HG02588 (cell line): ENCODE measurements around the gene CERS4.
"Not testable (repeated sequence)": the region's sequence is repeated elsewhere in the genome, so short reads cannot be mapped to it uniquely, and the experiment has no call there.

ENCODE experiments used
- ATAC-seq: cut with Tn5 transposase; IDR thresholded peaks from one replicate; pipeline ENCODE4 v1.9.1; 2021; ENCODE audit warnings: mild to moderate bottlenecking, moderate library complexity; ENCODE audit not compliant: unreplicated experiment

CERS4 gene

GRCh38 chr19:8240274-8241229 lies 31.4 kb downstream of the CERS4 start:
- no peak for ATAC-seq

- no peak for ATAC-seq
Observed at GRCh38 chr19:8241646-8242045, 32.5 kb downstream of the CERS4 start.

- no peak for ATAC-seq
Observed at GRCh38 chr19:8242211-8242821, 33.1 kb downstream of the CERS4 start.

GRCh38 chr19:8243146-8243545 lies 34.0 kb downstream of the CERS4 start:
- no peak for ATAC-seq

GRCh38 chr19:8244442-8244841 lies 35.3 kb downstream of the CERS4 start:
- no peak for ATAC-seq

GRCh38 chr19:8245869-8246835 lies 37.0 kb downstream of the CERS4 start:
- no peak for ATAC-seq

- not testable (repeated sequence) for ATAC-seq
Observed at GRCh38 chr19:8247129-8247890, 38.1 kb downstream of the CERS4 start.

GRCh38 chr19:8248348-8249328 lies 39.5 kb downstream of the CERS4 start:
- no peak for ATAC-seq

- no peak for ATAC-seq
Observed at GRCh38 chr19:8250596-8250995, 41.4 kb downstream of the CERS4 start.

- no peak for ATAC-seq
Observed at GRCh38 chr19:8251025-8251472, 41.9 kb downstream of the CERS4 start.

- peak; percentile 54 for ATAC-seq
Observed at GRCh38 chr19:8252922-8253589, 43.9 kb downstream of the CERS4 start.

- no peak for ATAC-seq
Observed at GRCh38 chr19:8253678-8254077, 44.5 kb downstream of the CERS4 start.

- no peak for ATAC-seq
Observed at GRCh38 chr19:8254286-8255001, 45.3 kb downstream of the CERS4 start.

- no peak for ATAC-seq
Observed at GRCh38 chr19:8255426-8256125, 46.4 kb downstream of the CERS4 start.

GRCh38 chr19:8256276-8257051 lies 47.3 kb downstream of the CERS4 start:
- no peak for ATAC-seq

- no peak for ATAC-seq
Observed at GRCh38 chr19:8257052-8257443, 47.9 kb downstream of the CERS4 start.
